HG03378 (cell line): ENCODE results near the gene GIMAP6.
A peak's percentile ranks its signal among the peaks of the same experiment; 100 is the strongest.
"Not testable (repeated sequence)": the region's sequence is repeated elsewhere in the genome, so short reads cannot be mapped to it uniquely, and the experiment has no call there.

ENCODE experiments used
- ATAC-seq: cut with Tn5 transposase; IDR thresholded peaks from one replicate; pipeline ENCODE4 v1.9.1; 2021; ENCODE audit warnings: mild to moderate bottlenecking, moderate library complexity; ENCODE audit not compliant: unreplicated experiment

GIMAP6 gene

GRCh38 chr7:150631866-150632864 lies at the start of gene GIMAP6:
Gene GIMAP6, minus strand, starts transcription at chr7:150632385. Its CDS starts 2,243 bp downstream, at chr7:150630142.
- ATAC-seq = peak; percentile 79

- ATAC-seq = not testable (repeated sequence)
Measured at GRCh38 chr7:150680364-150680763, 48.2 kb upstream of the GIMAP6 start.

- ATAC-seq = not testable (repeated sequence)
Measured at GRCh38 chr7:150678601-150679000, 46.4 kb upstream of the GIMAP6 start.

DNA sequence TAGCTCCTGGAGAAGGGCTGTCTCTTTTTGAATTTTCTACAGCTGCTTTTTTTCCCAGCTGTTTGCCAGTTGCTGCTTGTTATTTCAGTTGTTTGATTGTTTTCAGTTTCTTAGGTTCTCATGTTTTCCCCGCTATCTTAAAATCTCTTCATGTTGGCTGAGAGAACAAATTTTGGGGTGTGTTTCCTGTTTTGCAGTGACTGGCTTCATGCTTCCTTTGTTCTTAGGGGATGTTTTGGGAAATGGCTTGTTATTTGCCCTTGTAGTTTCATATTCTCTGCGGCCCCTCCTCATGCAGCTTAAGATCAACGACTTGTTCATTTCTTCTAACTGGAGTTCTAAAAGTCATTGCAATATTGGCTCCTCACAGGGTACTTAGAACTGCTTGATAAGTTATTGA lies 44.7 kb upstream of the GIMAP6 start:
- ATAC-seq = not testable (repeated sequence)

GRCh38 chr7:150676276-150676675 lies 44.1 kb upstream of the GIMAP6 start:
- ATAC-seq = not testable (repeated sequence)

GRCh38 chr7:150675714-150676113 lies 43.5 kb upstream of the GIMAP6 start:
- ATAC-seq = no peak

DNA sequence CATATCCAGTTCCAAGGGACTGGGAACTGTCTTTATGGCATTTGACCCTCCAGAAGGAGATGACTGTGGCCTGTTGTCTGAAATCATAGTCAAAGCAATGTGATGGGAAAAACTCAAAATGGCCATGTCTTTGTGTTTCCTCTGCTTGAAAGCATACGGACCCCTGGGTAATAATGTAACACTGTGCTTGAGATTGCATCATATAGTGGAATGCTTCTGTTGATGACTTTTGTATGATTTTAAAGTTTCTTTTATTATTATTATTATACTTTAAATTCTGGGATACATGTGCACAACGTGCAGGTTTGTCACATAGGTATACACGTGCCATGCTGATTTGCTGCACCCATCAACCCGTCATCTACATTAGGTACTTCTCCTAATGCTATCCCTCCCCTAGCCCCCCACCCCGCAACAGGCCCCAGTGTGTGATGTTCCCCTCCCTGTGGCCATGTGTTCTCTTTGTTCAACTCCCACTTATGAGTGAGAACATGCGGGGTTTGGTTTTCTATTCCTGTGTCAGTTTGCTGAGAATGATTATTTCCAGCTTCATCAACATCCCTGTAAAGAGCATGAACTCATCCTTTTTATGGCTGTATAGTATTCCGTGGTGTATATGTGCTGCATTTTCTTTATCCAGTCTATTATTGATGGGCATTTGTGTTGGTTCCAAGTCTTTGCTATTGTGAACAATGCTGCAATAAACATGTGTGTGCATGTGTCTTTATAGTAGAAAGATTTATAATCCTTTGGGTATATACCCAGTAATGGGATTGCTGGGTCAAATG lies 39.8 kb upstream of the GIMAP6 start:
- ATAC-seq = not testable (repeated sequence)

- no peak for ATAC-seq
Measured at GRCh38 chr7:150668977-150669376, 36.8 kb upstream of the GIMAP6 start.

- peak; percentile 77 for ATAC-seq
Measured at GRCh38 chr7:150668472-150668911, 36.3 kb upstream of the GIMAP6 start.

DNA sequence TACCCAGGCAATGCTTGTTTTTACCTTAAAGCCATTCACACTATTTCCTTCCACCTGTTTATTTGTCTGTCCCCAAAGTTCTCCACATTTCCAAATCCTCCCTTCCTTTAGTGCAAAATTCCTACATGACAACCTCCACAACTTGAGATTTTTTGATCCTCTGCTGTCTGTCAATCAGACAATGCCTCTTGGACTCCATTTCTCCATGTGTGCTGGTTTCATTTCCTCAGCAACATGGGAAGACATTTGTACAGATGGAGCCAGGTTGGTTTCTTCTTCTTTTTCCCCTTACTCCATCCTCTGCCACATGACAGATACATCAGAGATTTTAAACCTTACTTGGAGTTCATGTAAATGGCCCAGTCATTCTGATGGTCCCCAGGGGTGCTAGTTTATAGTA lies 34.2 kb upstream of the GIMAP6 start:
- ATAC-seq = no peak

GRCh38 chr7:150665896-150666295 lies 33.7 kb upstream of the GIMAP6 start:
- ATAC-seq = no peak

GRCh38 chr7:150665089-150665748 lies 33.0 kb upstream of the GIMAP6 start:
- no peak for ATAC-seq

DNA sequence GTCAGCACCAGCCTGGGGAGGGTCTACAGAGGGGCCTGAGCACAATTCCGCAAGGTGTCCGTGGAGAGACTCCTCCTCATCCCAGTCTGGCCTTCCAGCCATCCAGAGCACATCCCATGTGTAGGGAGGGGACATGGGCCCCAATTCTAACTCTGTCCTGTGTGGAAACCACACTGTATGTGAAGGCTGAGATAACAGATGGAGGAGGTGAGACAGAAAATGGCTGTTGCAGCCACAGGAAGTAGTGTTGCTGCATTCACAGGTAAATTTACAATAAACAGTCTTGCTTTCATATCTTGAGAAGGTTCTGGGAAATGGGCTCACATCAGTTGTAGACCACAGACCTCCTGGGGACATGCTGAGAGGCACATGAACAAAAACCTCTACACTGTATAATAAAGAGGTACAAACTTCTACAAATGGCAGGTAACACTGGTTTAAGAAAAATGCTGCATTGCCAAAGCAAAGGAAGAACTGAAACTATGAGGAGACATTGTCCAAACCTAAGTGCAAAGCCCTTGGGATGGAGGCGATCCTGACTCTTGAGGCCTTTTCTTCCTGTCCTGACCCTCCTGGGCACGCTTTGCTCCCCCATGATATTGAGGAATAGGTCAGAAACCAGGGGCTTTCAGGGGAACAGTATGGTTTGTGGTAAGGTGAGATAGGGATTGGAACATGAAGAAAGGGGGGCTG lies 31.8 kb upstream of the GIMAP6 start:
- no peak for ATAC-seq

DNA sequence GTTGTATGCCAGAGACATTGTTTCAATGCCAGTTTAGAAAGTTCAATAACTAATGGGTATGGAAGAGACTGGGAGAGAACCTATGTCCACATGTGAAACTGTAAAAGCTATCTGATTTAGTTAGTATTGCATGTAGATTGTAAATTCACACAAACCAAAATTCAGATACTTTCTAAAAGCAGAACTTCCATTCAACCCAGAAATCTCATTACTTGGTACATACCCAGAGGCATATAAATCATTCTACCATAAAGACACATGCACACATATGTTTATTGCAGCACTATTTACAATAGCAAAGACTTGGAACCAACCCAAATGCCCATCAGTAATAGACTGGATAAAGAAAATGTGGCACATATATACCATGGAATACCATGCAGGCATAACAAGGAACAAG lies 30.6 kb upstream of the GIMAP6 start:
- ATAC-seq = not testable (repeated sequence)

DNA sequence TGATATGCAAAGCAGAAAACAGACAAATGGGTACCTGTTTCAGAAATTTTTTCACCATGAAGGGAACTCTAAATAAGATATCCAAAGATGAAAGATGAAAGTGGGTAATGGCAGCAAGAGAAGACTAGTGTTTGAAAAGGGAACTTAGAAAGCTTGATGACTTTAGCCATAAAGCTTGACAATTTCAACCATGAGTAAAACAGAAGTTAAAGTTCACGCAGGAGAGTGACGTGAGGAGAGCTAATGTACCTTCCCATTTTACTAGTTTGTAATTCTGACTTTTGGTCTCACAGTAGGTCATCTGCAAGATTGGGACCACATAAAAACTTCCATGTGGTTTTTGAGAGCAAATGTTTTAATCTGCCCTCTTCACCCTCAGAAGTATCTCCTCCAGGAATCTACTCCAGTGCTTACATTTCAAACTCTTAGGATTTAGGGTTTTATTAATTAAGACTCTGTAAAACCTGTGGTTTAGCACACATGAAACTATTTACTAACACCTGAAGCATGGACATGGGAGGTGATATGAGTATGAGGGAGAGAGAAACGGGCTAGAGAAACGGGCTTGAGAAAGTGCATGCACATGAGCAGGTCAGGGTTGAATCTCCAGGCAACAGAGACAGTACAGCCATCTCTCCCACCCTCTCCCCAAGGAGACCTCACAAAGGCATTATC lies 28.9 kb upstream of the GIMAP6 start:
- no peak for ATAC-seq

DNA sequence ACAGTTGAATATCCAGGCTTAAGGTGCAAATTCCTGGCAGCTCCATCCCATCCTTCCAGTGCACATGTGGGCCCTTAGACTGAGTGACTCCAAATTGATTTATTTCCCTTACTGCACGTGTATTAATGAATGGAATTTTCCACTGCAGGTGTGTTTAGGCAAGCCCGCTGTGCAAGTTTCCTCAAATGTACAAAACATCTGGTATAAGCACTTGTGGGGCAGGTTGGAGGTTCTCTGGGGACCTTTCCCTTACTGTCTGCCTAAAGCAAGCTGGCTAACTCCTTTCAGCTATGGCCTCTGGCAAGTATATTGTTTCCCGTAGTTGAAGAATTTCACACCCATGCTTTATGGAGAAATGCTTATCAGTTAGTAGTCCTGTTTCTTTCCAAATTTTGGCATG lies 25.3 kb upstream of the GIMAP6 start:
- ATAC-seq = no peak

GRCh38 chr7:150656047-150656446 lies 23.9 kb upstream of the GIMAP6 start:
- no peak for ATAC-seq

GRCh38 chr7:150654692-150655091 lies 22.5 kb upstream of the GIMAP6 start:
- ATAC-seq = no peak

GRCh38 chr7:150649080-150649385 lies 16.8 kb upstream of the GIMAP6 start:
- ATAC-seq = no peak
